Mammary epithelial cell (primary cell): ENCODE results near the gene PPFIBP2.

Experiments
- EZH2 ChIP-seq: IDR thresholded peaks from 2 replicates; pipeline ENCODE4 v1.6.1; 2012; ENCODE audit warnings: low read length, inconsistent platforms, borderline replicate concordance
- TF ChIP-seq, protein P1 (sequence below), 2 donors: IDR thresholded peaks in 1 of 2; conservative IDR thresholded peaks in 1 of 2; 2 replicates each; pipeline ENCODE4 v1.5.1; 2011 to 2012; ENCODE audit warnings: inconsistent platforms in 2 of 2, low read length in 2 of 2, mild to moderate bottlenecking in 2 of 2, control low read depth in 1 of 2, low read depth in 1 of 2; ENCODE audit not compliant: insufficient read depth in 1 of 2; ENCODE audit errors: extremely low read depth in 1 of 2

- TF ChIP-seq, protein P1, sequence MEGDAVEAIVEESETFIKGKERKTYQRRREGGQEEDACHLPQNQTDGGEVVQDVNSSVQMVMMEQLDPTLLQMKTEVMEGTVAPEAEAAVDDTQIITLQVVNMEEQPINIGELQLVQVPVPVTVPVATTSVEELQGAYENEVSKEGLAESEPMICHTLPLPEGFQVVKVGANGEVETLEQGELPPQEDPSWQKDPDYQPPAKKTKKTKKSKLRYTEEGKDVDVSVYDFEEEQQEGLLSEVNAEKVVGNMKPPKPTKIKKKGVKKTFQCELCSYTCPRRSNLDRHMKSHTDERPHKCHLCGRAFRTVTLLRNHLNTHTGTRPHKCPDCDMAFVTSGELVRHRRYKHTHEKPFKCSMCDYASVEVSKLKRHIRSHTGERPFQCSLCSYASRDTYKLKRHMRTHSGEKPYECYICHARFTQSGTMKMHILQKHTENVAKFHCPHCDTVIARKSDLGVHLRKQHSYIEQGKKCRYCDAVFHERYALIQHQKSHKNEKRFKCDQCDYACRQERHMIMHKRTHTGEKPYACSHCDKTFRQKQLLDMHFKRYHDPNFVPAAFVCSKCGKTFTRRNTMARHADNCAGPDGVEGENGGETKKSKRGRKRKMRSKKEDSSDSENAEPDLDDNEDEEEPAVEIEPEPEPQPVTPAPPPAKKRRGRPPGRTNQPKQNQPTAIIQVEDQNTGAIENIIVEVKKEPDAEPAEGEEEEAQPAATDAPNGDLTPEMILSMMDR (conservative IDR thresholded peaks at IDR 0.05 in 1 of 2, IDR thresholded peaks at IDR 0.05 in 1 of 2; ENCODE audit: extremely low read depth in 1 of 2, insufficient read depth in 1 of 2, low read depth in 1 of 2, low read length in 2 of 2), result no peak
- TF ChIP-seq EZH2, result no peak
Observed at GRCh38 chr11:7570241-7570640, 56.4 kb downstream of the PPFIBP2 start.
